Hematopoietic multipotent progenitor cell (in vitro differentiated cells): ENCODE results near the gene CDC37L1. TPM values are rescaled to one million over a fixed set of nuclear protein-coding genes. Genes with fewer than 3 reads are reported as not detected.
"Not testable (repeated sequence)": the region's sequence is repeated elsewhere in the genome, so short reads cannot be mapped to it uniquely, and the experiment has no call there.

Source experiments
- DNase-seq, 3 donors: peaks; one replicate each; pipeline ENCODE4 v3.0.0-alpha.2; 2011 to 2015; ENCODE audit warnings: low read depth in 2 of 3, low spot score in 2 of 3
- total RNA-seq: library from RNA; depleted of rRNA; stranded (reverse); fragments of >200 nt; gene quantifications from one replicate; pipeline ENCODE4 v1.2.3, GENCODE V29; 2012

CDC37L1 gene
- total RNA-seq, 1 donor = 6.5 TPM

GRCh38 chr9:4746278-4747030 lies 67.1 kb downstream of the CDC37L1 start:
- DNase-seq = no peak

DNA sequence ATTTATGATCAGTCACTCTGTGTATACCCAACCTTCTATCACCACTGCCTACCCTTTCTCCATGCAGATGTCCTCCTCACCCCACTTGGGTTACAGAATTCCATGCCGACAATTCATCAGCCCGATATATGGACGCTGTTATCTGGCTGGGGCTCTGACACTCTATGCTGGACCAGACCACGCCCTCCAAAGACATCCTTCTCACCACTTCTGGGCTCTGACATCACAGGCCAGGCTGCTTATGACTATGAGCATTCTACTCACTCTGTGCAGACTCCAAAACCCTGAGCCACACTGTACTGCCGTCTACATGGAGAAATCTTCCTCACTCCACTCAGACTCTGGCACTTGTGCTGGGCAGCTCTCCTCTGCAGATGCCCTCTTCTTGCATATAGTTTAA lies 69.2 kb downstream of the CDC37L1 start:
- no peak for DNase-seq

GRCh38 chr9:4750023-4750673 lies 70.8 kb downstream of the CDC37L1 start:
- peak in 1 of 3 donors; percentile 75 for DNase-seq

GRCh38 chr9:4754530-4754929 lies 75.2 kb downstream of the CDC37L1 start:
- not testable (repeated sequence) for DNase-seq

GRCh38 chr9:4755026-4755609 lies 75.7 kb downstream of the CDC37L1 start:
- no peak for DNase-seq

GRCh38 chr9:4756420-4756819 lies 77.1 kb downstream of the CDC37L1 start:
- DNase-seq = no peak

Other genes with a start within 250 kb of the CDC37L1 start
- gene SLC1A1, start 189.1 kb upstream of the CDC37L1 start, total RNA-seq = not detected
- 1.1 TPM for gene PLPP6, start 17.3 kb upstream of the CDC37L1 start, total RNA-seq
- not detected for gene SPATA6L, start 13.1 kb upstream of the CDC37L1 start, total RNA-seq
- 24.2 TPM for gene AK3, start 61.6 kb downstream of the CDC37L1 start, total RNA-seq
- gene RCL1, start 113.4 kb downstream of the CDC37L1 start, total RNA-seq = 29.4 TPM